ENCODE results near the gene RNASEL. TPM values are rescaled to one million over a fixed set of nuclear protein-coding genes. Genes with fewer than 3 reads are reported as not detected.

The RNASEL gene
- total and polyA plus RNA-seq, 10 donors, result 5.0 to 18.1 (median 13.8) TPM

- DNase-seq, result peak; percentile 82
- WGBS, 5 donors, result 7 to 12% (median 10%) methylated on average over 17 of the region's 17 CpGs
- no peaks in the 10 kb centered on the region for H3K36me3 ChIP-seq
- TF ChIP-seq POLR2AphosphoS5 (IDR thresholded peaks at IDR 0.05) (peak; percentile 39 to 69 (median 63)), CTCF (IDR thresholded peaks at IDR 0.05 in 8 of 11, conservative IDR thresholded peaks at IDR 0.05 in 3 of 11) (no peak)
- peak overlapping the region; percentile 79 to 90 (median 88) for H3K27ac ChIP-seq
- H3K4me1 ChIP-seq, result peaks cover 19 to 38% (median 28%) of the 10 kb centered on the region in 6 donors
- intact Hi-C loops (cut with DNase I; ENCODE audit: low total_unique reads), result no loop called here
- peaks cover 0 to 10% (median 3%) of the 10 kb centered on the region in 8 donors for H3K9me3 ChIP-seq
- peaks cover 0 to 59% (median 8%) of the 10 kb centered on the region in 7 donors for H3K27me3 ChIP-seq (replicated peaks in 1 of 7)
- peak overlapping the region in 3 of 8 donors; percentile 46 to 70 (median 47) for H3K4me3 ChIP-seq
Observed at GRCh38 chr1:182616130-182617013, 27.3 kb upstream of the RNASEL start.

- H3K36me3 ChIP-seq, result no peaks in the 10 kb centered on the region
- TF ChIP-seq POLR2A (IDR thresholded peaks at IDR 0.05) (no peak), CTCF (IDR thresholded peaks at IDR 0.05 in 8 of 11, conservative IDR thresholded peaks at IDR 0.05 in 3 of 11) (no peak), POLR2AphosphoS5 (IDR thresholded peaks at IDR 0.05) (no peak)
- peaks cover 0 to 59% (median 8%) of the 10 kb centered on the region in 7 donors for H3K27me3 ChIP-seq (replicated peaks in 1 of 7)
- DNase-seq, result no peak
- WGBS, 5 donors, result 11 to 26% (median 14%) methylated on average over 11 of the region's 11 CpGs
- intact Hi-C loops (cut with DNase I; ENCODE audit: low total_unique reads), result no loop called here
- H3K9me3 ChIP-seq, result peaks cover 0 to 3% (median 0%) of the 10 kb centered on the region in 8 donors
- H3K27ac ChIP-seq, result peak overlapping the region; percentile 79 to 90 (median 88)
- peak overlapping the region; percentile 29 to 70 (median 45) for H3K4me3 ChIP-seq
- peaks cover 19 to 38% (median 28%) of the 10 kb centered on the region in 6 donors for H3K4me1 ChIP-seq
Observed at GRCh38 chr1:182615468-182616129, 26.5 kb upstream of the RNASEL start.

- WGBS, 5 donors, result 1% methylated on average over 23 to 56 of the region's 56 CpGs
- peak overlapping the region; percentile 29 to 70 (median 45) for H3K4me3 ChIP-seq
- peak overlapping the region; percentile 79 to 90 (median 88) for H3K27ac ChIP-seq
- no peaks in the 10 kb centered on the region for H3K9me3 ChIP-seq
- peak; percentile 89 for DNase-seq
- intact Hi-C loops (cut with DNase I; ENCODE audit: low total_unique reads), result no loop called here
- H3K27me3 ChIP-seq (replicated peaks in 1 of 7), result peaks cover 0 to 59% (median 8%) of the 10 kb centered on the region in 7 donors
- H3K4me1 ChIP-seq, result peaks cover 19 to 38% (median 28%) of the 10 kb centered on the region in 6 donors
- TF ChIP-seq CTCF (IDR thresholded peaks at IDR 0.05 in 8 of 11, conservative IDR thresholded peaks at IDR 0.05 in 3 of 11) (no peak), POLR2AphosphoS5 (IDR thresholded peaks at IDR 0.05) (peak; percentile 76 to 90 (median 89)), POLR2A (IDR thresholded peaks at IDR 0.05) (peak in 1 of 3 donors; percentile 48)
- H3K36me3 ChIP-seq, result no peaks in the 10 kb centered on the region
Observed at GRCh38 chr1:182614796-182615454, 25.9 kb upstream of the RNASEL start.
